HG02852 (cell line): ENCODE measurements around the gene NUDT16.

Source experiments
- ATAC-seq: cut with Tn5 transposase; IDR thresholded peaks from one replicate; pipeline ENCODE4 v1.9.1; 2021; ENCODE audit warnings: mild to moderate bottlenecking, moderate library complexity; ENCODE audit not compliant: unreplicated experiment

Gene NUDT16

GRCh38 chr3:131435000-131435399, 53.4 kb downstream of the NUDT16 start:
- no peak for ATAC-seq
